Esophagus muscularis mucosa (tissue), 4 donors: ENCODE data around the gene DNAH14. TPM values are rescaled to one million over a fixed set of nuclear protein-coding genes. Genes with fewer than 3 reads are reported as not detected.
A peak's percentile ranks its signal among the peaks of the same experiment; 100 is the strongest.

Experiments
- DNase-seq: peaks from one replicate; pipeline ENCODE4 v3.0.0-alpha.2; 2017; ENCODE audit errors: extremely low spot score
- H3K27ac ChIP-seq, 4 donors: fragments of 200-600 bp; sonication (generic); replicated peaks in 1 of 4; 1 replicate in 3 of 4; 2 replicates in 1 of 4; pipeline ENCODE4 v1.5.1; 2016 to 2019; ENCODE audit warnings: mild to moderate bottlenecking in 1 of 4
- H3K27me3 ChIP-seq, 4 donors: fragments of 200-600 bp; sonication (generic); one replicate each; pipeline versions ENCODE4 v1.5.1 to v1.6.0; 2016 to 2019
- H3K36me3 ChIP-seq, 4 donors: fragments of 200-600 bp; sonication (generic); one replicate each; pipeline ENCODE4 v1.5.1; 2016 to 2019
- H3K4me1 ChIP-seq, 4 donors: fragments of 200-600 bp; sonication (generic); one replicate each; pipeline ENCODE4 v1.5.1; 2016 to 2019
- H3K4me3 ChIP-seq, 4 donors: fragments of 200-600 bp; sonication (generic); 1 replicate in 2 of 4; 2 replicates in 2 of 4; pipeline ENCODE4 v1.5.1; 2016 to 2019; ENCODE audit warnings: mild to moderate bottlenecking in 4 of 4, moderate library complexity in 1 of 4
- H3K9me3 ChIP-seq, 4 donors: fragments of 200-600 bp; sonication (generic); 1 replicate in 3 of 4; 2 replicates in 1 of 4; pipeline ENCODE4 v1.5.1; 2016 to 2019
- CTCF ChIP-seq, 3 experiments: fragments of 200-600 bp in 2 of 3; fragments of 450-650 bp in 1 of 3; sonication (generic) in 2 of 3; IDR thresholded peaks; one replicate each; pipeline ENCODE4 v1.5.1; 2017 to 2019; ENCODE audit warnings: antibody characterized with exemption in 3 of 3, mild to moderate bottlenecking in 2 of 3, moderate library complexity in 1 of 3
- EP300 ChIP-seq: sonication (generic); formaldehyde crosslinking; IDR thresholded peaks from one replicate; pipeline ENCODE4 v1.6.1; 2017; ENCODE audit warnings: antibody characterized with exemption
- POLR2A ChIP-seq: fragments of 450-650 bp; IDR thresholded peaks from one replicate; pipeline ENCODE4 v1.6.1; 2017; ENCODE audit warnings: antibody characterized with exemption, moderate library complexity, mild to moderate bottlenecking, low read depth
- POLR2AphosphoS5 ChIP-seq, 2 donors: sonication (generic); formaldehyde crosslinking; IDR thresholded peaks; one replicate each; pipeline ENCODE4 v1.6.1; 2017; ENCODE audit warnings: antibody characterized with exemption in 2 of 2
- WGBS: methylation state at CpG from one replicate; pipeline ENCODE4 v1.1.5; 2018; 5-methylcytosine and 5-hydroxymethylcytosine counted together
- intact Hi-C: fragments of 100-400 bp; cut with DNase I; formaldehyde crosslinking; loops from one replicate; pipeline ENCODE4 v1.15.1; 2023
- total RNA-seq, 4 donors: library from RNA; depleted of rRNA; stranded (reverse); fragments of >200 nt; gene quantifications; one replicate each; pipeline versions ENCODE4 v1.1.0 to v1.2.1, GENCODE V29; 2016

Gene DNAH14
- total RNA-seq, 4 donors from 2014 or later, result 8.9 to 16.6 (median 15.6) TPM

- Histone ChIP-seq H3K4me1 (peaks cover 2 to 68% (median 61%) of the 10 kb centered on the region in 4 donors), H3K27ac (no peak overlapping the region), H3K27me3 (no peaks in the 10 kb centered on the region), H3K4me3 (no peak overlapping the region), H3K9me3 (no peaks in the 10 kb centered on the region), H3K36me3 (peaks cover 40 to 81% (median 59%) of the 10 kb centered on the region in 4 donors)
- 75% methylated on average over 4 of the region's 4 CpGs for WGBS
- DNase-seq, result no peak
- no peak for TF ChIP-seq CTCF (IDR thresholded peaks at IDR 0.05)
- no peak for TF ChIP-seq EP300
- intact Hi-C loops, result no loop called here
Observed at GRCh38 chr1:225418598-225418997, 489.1 kb downstream of the DNAH14 start.

GRCh38 chr1:225422031-225422605, 492.6 kb downstream of the DNAH14 start:
- Histone ChIP-seq H3K4me3 (peak overlapping the region in 1 of 4 donors; percentile 12), H3K36me3 (peaks cover 19 to 45% (median 30%) of the 10 kb centered on the region in 4 donors), H3K27ac (peak overlapping the region; percentile 21 to 98 (median 94)), H3K27me3 (no peaks in the 10 kb centered on the region), H3K4me1 (peaks cover 29 to 73% (median 64%) of the 10 kb centered on the region in 4 donors), H3K9me3 (no peaks in the 10 kb centered on the region)
- no peak for DNase-seq
- intact Hi-C loops, result no loop called here
- TF ChIP-seq POLR2AphosphoS5 (IDR thresholded peaks at IDR 0.05) (no peak), POLR2A (no peak), EP300 (no peak), CTCF (IDR thresholded peaks at IDR 0.05) (no peak)
- WGBS, result 54% methylated on average over 14 of the region's 14 CpGs

GRCh38 chr1:225422795-225423517, 493.5 kb downstream of the DNAH14 start:
- Histone ChIP-seq H3K27ac (peak overlapping the region; percentile 21 to 98 (median 94)), H3K27me3 (no peaks in the 10 kb centered on the region), H3K4me3 (peak overlapping the region in 3 of 4 donors; percentile 0 to 83 (median 5)), H3K4me1 (peaks cover 30 to 64% (median 59%) of the 10 kb centered on the region in 4 donors), H3K9me3 (no peaks in the 10 kb centered on the region), H3K36me3 (peaks cover 14 to 37% (median 23%) of the 10 kb centered on the region in 4 donors)
- WGBS, result 31% methylated on average over 7 of the region's 7 CpGs
- no peak for DNase-seq
- TF ChIP-seq EP300 (no peak), CTCF (IDR thresholded peaks at IDR 0.05) (no peak), POLR2AphosphoS5 (IDR thresholded peaks at IDR 0.05) (no peak), POLR2A (no peak)
- intact Hi-C loops, result no loop called here

- Histone ChIP-seq H3K4me3 (peak overlapping the region in 3 of 4 donors; percentile 0 to 83 (median 5)), H3K27ac (peak overlapping the region; percentile 21 to 98 (median 94)), H3K9me3 (no peaks in the 10 kb centered on the region), H3K36me3 (peaks cover 9 to 32% (median 18%) of the 10 kb centered on the region in 4 donors), H3K27me3 (no peaks in the 10 kb centered on the region), H3K4me1 (peaks cover 30 to 62% (median 59%) of the 10 kb centered on the region in 4 donors)
- 46% methylated on average over 2 of the region's 2 CpGs for WGBS
- DNase-seq, result no peak
- TF ChIP-seq CTCF (IDR thresholded peaks at IDR 0.05), result no peak
- TF ChIP-seq POLR2AphosphoS5 (IDR thresholded peaks at IDR 0.05), result no peak
- no peak for TF ChIP-seq EP300
- no peak for TF ChIP-seq POLR2A
- intact Hi-C loops, result no loop called here
Observed at GRCh38 chr1:225423518-225423855, 494.0 kb downstream of the DNAH14 start.
